Vagina (tissue), 2 donors: ENCODE measurements around the gene MON1B. TPM values are rescaled to one million over a fixed set of nuclear protein-coding genes. Genes with fewer than 3 reads are reported as not detected.
A peak's percentile ranks its signal among the peaks of the same experiment; 100 is the strongest.

Experiments
- DNase-seq, 2 donors: peaks; one replicate each; pipeline ENCODE4 v3.0.0-alpha.2; 2017; ENCODE audit errors: extremely low spot score in 2 of 2
- H3K27ac ChIP-seq: fragments of 200-600 bp; sonication (generic); one replicate; pipeline ENCODE4 v1.5.1; 2019
- H3K27me3 ChIP-seq: fragments of 200-600 bp; sonication (generic); one replicate; pipeline ENCODE4 v1.5.1; 2019
- H3K36me3 ChIP-seq, 2 donors: fragments of 200-600 bp; sonication (generic); one replicate each; pipeline ENCODE4 v1.5.1; 2017 to 2019
- H3K4me1 ChIP-seq: fragments of 200-600 bp; sonication (generic); one replicate; pipeline ENCODE4 v1.5.1; 2019
- H3K4me3 ChIP-seq, 2 donors: fragments of 200-600 bp; sonication (generic); 1 replicate in 1 of 2; 2 replicates in 1 of 2; pipeline ENCODE4 v1.5.1; 2016 to 2019
- H3K9me3 ChIP-seq: fragments of 200-600 bp; sonication (generic); one replicate; pipeline ENCODE4 v1.5.1; 2019
- POLR2A ChIP-seq, 2 donors: fragments of 450-650 bp; IDR thresholded peaks; one replicate each; pipeline ENCODE4 v1.6.1; 2017; ENCODE audit warnings: antibody characterized with exemption in 2 of 2, mild to moderate bottlenecking in 2 of 2, moderate library complexity in 2 of 2
- POLR2AphosphoS5 ChIP-seq, 2 donors: sonication (generic); formaldehyde crosslinking; IDR thresholded peaks; one replicate each; pipeline ENCODE4 v1.9.0; 2017; ENCODE audit warnings: antibody characterized with exemption in 2 of 2, mild to moderate bottlenecking in 2 of 2, low read depth in 1 of 2; ENCODE audit not compliant: insufficient read depth in 1 of 2
- intact Hi-C: fragments of 100-400 bp; cut with DNase I; formaldehyde crosslinking; loops from one replicate; pipeline ENCODE4 v1.15.1; 2023
- total RNA-seq: library from RNA; depleted of rRNA; stranded (reverse); fragments of >200 nt; gene quantifications from one replicate; pipeline ENCODE4 v1.2.3, GENCODE V29; 2016
- TF ChIP-seq, protein P1 (sequence below), 3 experiments: fragments of 450-650 bp in 2 of 3; fragments of 200-600 bp in 1 of 3; sonication (generic) in 1 of 3; IDR thresholded peaks; one replicate each; pipeline ENCODE4 v1.5.1; 2017 to 2019; ENCODE audit warnings: antibody characterized with exemption in 3 of 3, mild to moderate bottlenecking in 2 of 3, moderate library complexity in 2 of 3

MON1B gene
- total RNA-seq, 1 donor from 2014 or later = 28.2 TPM

GRCh38 chr16:77199211-77199610, 8.2 kb downstream of the MON1B start, which contains the start of gene SYCE1L:
Gene SYCE1L, plus strand, starts transcription at chr16:77199408. Its CDS starts 44 bp downstream, at chr16:77199452.
- Histone ChIP-seq H3K27ac (no peak within 1 kb of the TSS), H3K9me3 (no peaks in the 10 kb centered on the region), H3K4me1 (no peaks in the 10 kb centered on the region), H3K36me3 (peaks cover 0 to 53% of the 10 kb centered on the region in 2 donors), H3K27me3 (no peaks in the 10 kb centered on the region), H3K4me3 (no peak within 1 kb of the TSS)
- no peak for DNase-seq
- TF ChIP-seq, protein P1, sequence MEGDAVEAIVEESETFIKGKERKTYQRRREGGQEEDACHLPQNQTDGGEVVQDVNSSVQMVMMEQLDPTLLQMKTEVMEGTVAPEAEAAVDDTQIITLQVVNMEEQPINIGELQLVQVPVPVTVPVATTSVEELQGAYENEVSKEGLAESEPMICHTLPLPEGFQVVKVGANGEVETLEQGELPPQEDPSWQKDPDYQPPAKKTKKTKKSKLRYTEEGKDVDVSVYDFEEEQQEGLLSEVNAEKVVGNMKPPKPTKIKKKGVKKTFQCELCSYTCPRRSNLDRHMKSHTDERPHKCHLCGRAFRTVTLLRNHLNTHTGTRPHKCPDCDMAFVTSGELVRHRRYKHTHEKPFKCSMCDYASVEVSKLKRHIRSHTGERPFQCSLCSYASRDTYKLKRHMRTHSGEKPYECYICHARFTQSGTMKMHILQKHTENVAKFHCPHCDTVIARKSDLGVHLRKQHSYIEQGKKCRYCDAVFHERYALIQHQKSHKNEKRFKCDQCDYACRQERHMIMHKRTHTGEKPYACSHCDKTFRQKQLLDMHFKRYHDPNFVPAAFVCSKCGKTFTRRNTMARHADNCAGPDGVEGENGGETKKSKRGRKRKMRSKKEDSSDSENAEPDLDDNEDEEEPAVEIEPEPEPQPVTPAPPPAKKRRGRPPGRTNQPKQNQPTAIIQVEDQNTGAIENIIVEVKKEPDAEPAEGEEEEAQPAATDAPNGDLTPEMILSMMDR (IDR thresholded peaks at IDR 0.05) = no peak
- TF ChIP-seq POLR2AphosphoS5 (IDR thresholded peaks at IDR 0.05; ENCODE audit: insufficient read depth in 1 of 2, low read depth in 1 of 2) (no peak), POLR2A (IDR thresholded peaks at IDR 0.05) (no peak)
- intact Hi-C loops = no loop called here

- H3K27ac ChIP-seq = no peak overlapping the region
- DNase-seq = no peak
- no peak overlapping the region for H3K4me3 ChIP-seq
- H3K36me3 ChIP-seq = peaks cover 0 to under 1% of the 10 kb centered on the region in 2 donors
- H3K27me3 ChIP-seq = no peaks in the 10 kb centered on the region
- intact Hi-C loops = no loop called here
- H3K4me1 ChIP-seq = peaks cover under 1% of the 10 kb centered on the region
- no peak for TF ChIP-seq POLR2A (IDR thresholded peaks at IDR 0.05)
- no peak for TF ChIP-seq POLR2AphosphoS5 (IDR thresholded peaks at IDR 0.05; ENCODE audit: insufficient read depth in 1 of 2, low read depth in 1 of 2)
- TF ChIP-seq, protein P1 (IDR thresholded peaks at IDR 0.05) = no peak
- no peaks in the 10 kb centered on the region for H3K9me3 ChIP-seq
Observed at GRCh38 chr16:77206533-77206932, 15.5 kb downstream of the MON1B start.

DNA sequence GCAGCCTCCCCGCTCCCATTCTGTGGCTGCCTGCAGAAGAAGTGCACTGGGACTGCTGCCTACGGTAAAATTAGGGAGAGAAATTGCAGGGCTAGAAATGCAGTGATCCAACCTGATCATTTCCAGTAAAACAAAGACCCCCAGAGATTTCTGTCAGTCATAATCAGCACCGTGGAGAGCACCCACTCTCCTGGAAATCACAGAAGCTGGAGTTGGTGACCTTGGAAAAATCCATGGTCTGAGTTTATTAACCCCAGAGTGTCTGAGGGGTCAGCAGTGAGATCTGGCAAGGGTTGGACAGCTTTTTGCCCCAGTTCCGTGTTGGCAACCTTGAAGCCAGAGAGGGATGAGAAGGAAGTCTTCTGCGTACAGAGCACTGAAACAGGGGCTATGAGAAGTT, 16.0 kb downstream of the MON1B start:
- DNase-seq = no peak
- intact Hi-C loops = no loop called here
- Histone ChIP-seq H3K27me3 (no peaks in the 10 kb centered on the region), H3K27ac (no peak overlapping the region), H3K4me3 (no peak overlapping the region), H3K36me3 (no peaks in the 10 kb centered on the region), H3K4me1 (peaks cover 6% of the 10 kb centered on the region), H3K9me3 (no peaks in the 10 kb centered on the region)
- TF ChIP-seq, protein P1 (IDR thresholded peaks at IDR 0.05) = no peak
- TF ChIP-seq POLR2A (IDR thresholded peaks at IDR 0.05) (no peak), POLR2AphosphoS5 (IDR thresholded peaks at IDR 0.05; ENCODE audit: insufficient read depth in 1 of 2, low read depth in 1 of 2) (no peak)

GRCh38 chr16:77208382-77208781, 17.4 kb downstream of the MON1B start:
- intact Hi-C loops = no loop called here
- TF ChIP-seq POLR2AphosphoS5 (IDR thresholded peaks at IDR 0.05; ENCODE audit: insufficient read depth in 1 of 2, low read depth in 1 of 2) = no peak
- TF ChIP-seq, protein P1 (IDR thresholded peaks at IDR 0.05) = no peak
- no peak for TF ChIP-seq POLR2A (IDR thresholded peaks at IDR 0.05)

GRCh38 chr16:77211880-77212740, 21.1 kb downstream of the MON1B start:
- peaks cover 22% of the 10 kb centered on the region for H3K4me1 ChIP-seq
- H3K27ac ChIP-seq = peak overlapping the region; percentile 82
- H3K27me3 ChIP-seq = no peaks in the 10 kb centered on the region
- no peaks in the 10 kb centered on the region for H3K9me3 ChIP-seq
- intact Hi-C loops = no loop called here
- DNase-seq = no peak
- H3K36me3 ChIP-seq = no peaks in the 10 kb centered on the region
- TF ChIP-seq POLR2A (IDR thresholded peaks at IDR 0.05) (peak in 1 of 2 donors; percentile 29), POLR2AphosphoS5 (IDR thresholded peaks at IDR 0.05; ENCODE audit: insufficient read depth in 1 of 2, low read depth in 1 of 2) (peak in 1 of 2 donors; percentile 66)
- TF ChIP-seq, protein P1 (IDR thresholded peaks at IDR 0.05) = no peak
- peak overlapping the region; percentile 59 to 85 for H3K4me3 ChIP-seq

More at GRCh38 chr16:77208382-77208781, 17.4 kb downstream of the MON1B start:
- Histone ChIP-seq H3K36me3 (no peaks in the 10 kb centered on the region), H3K9me3 (no peaks in the 10 kb centered on the region), H3K27ac (no peak overlapping the region), H3K4me3 (no peak overlapping the region), H3K27me3 (no peaks in the 10 kb centered on the region), H3K4me1 (peaks cover 18% of the 10 kb centered on the region)
- no peak for DNase-seq
